Omental fat pad (tissue), 4 donors: ENCODE results near the gene CCDC192. TPM values are rescaled to one million over a fixed set of nuclear protein-coding genes. Genes with fewer than 3 reads are reported as not detected.
"Not testable (repeated sequence)": the region's sequence is repeated elsewhere in the genome, so short reads cannot be mapped to it uniquely, and the experiment has no call there.

Experiments
- ATAC-seq: fragments of 150-250 bp; one replicate; pipeline ENCODE4 v1.9.1; 2016; ENCODE audit warnings: mild to moderate bottlenecking, moderate library complexity; ENCODE audit not compliant: low FRiP score
- DNase-seq: peaks from one replicate; pipeline ENCODE4 v3.0.0-alpha.2; 2019; ENCODE audit warnings: low spot score
- CTCF ChIP-seq, 3 donors: fragments of 450-650 bp; IDR thresholded peaks; one replicate each; pipeline ENCODE4 v1.5.1; 2016 to 2017; ENCODE audit warnings: antibody characterized with exemption in 3 of 3, mild to moderate bottlenecking in 3 of 3, moderate library complexity in 2 of 3
- total RNA-seq, 4 donors: library from RNA; depleted of rRNA; stranded (reverse); fragments of >200 nt; gene quantifications; one replicate each; pipeline ENCODE4 v1.1.0, GENCODE V29; 2016

Gene CCDC192
- total RNA-seq, 4 donors from 2014 or later, result 0.56 TPM; not detected in 3

DNA sequence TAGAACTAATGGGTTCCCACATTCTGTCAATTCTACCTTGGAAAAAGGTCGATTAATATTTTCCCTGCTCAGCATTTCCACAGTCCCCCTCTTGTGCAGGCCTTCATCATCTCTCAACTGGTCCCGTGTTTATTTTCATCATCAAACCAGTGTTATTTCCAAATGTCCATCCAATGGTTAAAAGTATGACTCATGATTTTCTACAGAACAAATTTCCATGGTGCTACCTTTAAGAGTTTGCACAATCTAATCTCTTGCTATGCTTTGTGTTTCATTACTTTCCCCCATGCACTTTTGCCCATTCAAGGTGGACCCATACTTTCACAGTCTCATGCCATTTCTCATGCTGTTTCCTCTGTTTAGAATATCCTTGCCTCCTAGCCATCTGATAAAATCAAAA is 143.7 kb downstream of the CCDC192 start:
- no peak for ATAC-seq
- no peak for DNase-seq

GRCh38 chr5:127847641-127848040 is 144.4 kb downstream of the CCDC192 start:
- not testable (repeated sequence) for ATAC-seq, DNase-seq

More for the DNA sequence above, 143.7 kb downstream of the CCDC192 start:
- TF ChIP-seq CTCF (IDR thresholded peaks at IDR 0.05), result no peak

DNA sequence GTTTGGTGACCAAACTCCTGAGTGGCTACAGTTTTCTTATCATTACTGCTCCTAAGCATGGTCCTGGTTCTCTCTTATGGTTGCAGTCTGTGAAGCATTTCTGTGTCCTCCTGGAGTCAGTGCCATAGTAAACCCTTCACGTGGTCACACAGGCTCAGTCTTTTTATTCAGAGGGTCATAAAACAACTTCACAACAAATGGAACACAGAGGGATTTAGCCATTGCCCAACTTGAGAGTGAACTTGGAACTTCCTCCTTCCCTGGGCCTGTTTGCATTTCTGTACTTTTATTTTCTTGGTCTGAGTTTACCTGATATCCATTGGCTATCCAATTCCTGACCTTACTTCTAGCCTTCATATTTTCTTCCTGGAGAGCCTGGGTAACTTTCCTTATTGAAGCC is 144.9 kb downstream of the CCDC192 start:
- no peak for TF ChIP-seq CTCF (IDR thresholded peaks at IDR 0.05)
- DNase-seq (no peak), ATAC-seq (no peak)

DNA sequence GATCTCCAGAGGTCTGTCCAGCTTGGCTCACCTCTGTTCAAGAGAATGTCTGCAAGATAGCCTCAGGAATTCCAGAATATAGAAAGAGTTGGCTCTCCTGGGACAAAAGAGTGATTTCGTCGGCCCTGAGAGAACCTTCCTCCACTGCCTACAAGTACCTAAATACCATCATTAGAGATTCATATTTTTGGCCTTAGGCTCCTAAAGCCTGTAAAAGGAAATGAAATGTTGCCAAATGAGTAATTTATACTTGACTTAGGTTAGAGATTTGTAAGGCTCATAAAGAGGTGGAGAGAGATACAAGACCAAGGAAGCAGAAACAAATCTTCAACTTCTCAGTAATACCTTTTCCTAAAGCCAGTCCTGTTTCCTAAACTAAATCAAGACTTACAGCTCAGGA is 146.2 kb downstream of the CCDC192 start:
- DNase-seq, result no peak

DNA sequence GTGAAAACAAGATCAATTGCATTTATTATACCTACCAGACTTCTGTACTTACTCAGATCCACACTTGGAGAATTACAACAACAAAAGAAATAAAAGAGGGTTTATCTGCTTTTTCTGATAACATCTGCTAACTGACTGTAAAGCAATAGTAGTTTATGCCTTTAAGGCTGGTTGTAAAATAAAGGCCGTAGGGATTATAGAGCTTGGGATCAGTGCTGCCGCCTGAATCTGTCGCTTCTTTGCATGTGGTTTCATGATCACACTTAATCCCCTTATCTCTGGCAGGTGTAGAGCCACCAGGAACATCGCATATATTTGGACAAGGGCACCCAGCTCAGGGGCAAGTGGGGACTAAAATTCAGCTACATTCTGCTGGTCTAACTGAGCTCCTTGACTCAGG is 146.7 kb downstream of the CCDC192 start:
- ATAC-seq, result no peak
- no peak for TF ChIP-seq CTCF (IDR thresholded peaks at IDR 0.05)
- no peak for DNase-seq

More for the DNA sequence above, 146.2 kb downstream of the CCDC192 start:
- no peak for ATAC-seq
- no peak for TF ChIP-seq CTCF (IDR thresholded peaks at IDR 0.05)

- TF ChIP-seq CTCF (IDR thresholded peaks at IDR 0.05), result no peak
- ATAC-seq, result no peak
- DNase-seq, result no peak
Observed at GRCh38 chr5:127851964-127852363, 148.8 kb downstream of the CCDC192 start.

DNA sequence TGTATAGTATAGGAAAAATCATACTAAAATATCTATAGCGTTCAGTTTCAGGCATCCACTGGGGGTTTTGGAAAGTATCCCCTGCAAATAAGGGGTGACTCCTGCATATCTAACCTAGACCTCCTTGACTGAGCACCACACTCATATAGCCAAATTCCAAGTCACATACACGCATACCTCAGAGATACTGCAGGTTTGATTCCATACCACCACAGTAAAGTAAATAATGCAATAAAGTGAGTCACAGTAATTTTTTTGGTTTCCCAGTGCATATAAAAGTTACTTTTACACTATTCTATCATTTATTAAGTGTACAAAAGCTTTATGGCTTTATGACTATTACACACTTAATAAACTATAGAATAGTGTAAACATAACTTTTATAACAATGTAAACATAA is 151.3 kb downstream of the CCDC192 start:
- DNase-seq (no peak), ATAC-seq (no peak)
- TF ChIP-seq CTCF (IDR thresholded peaks at IDR 0.05), result no peak

DNA sequence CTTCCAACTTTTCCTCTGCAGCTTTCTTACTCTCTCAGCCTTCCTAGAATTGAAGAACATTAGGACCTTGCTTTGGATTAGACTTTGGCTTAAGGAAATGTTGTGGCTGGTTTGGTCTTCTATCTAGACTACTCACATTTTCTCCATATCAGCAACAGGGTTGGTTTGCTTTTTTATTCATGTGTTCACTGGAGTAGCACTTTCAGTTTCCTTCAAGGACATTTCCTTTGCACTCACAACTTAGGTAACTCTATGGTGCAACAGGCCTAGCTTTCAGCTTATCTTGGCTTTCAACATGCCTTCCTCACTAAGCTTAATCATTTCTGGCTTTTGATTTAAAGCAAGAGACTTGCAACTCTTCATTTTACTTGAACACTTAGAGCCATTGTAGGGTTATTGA is 153.1 kb downstream of the CCDC192 start:
- ATAC-seq, result no peak
- no peak for DNase-seq
- no peak for TF ChIP-seq CTCF (IDR thresholded peaks at IDR 0.05)
